Stimulated activated naive CD8-positive, alpha-beta T cell treated with anti-CD3 and anti-CD28 coated beads, Interleukin-15, amount 100 ng/mL, for 72 hours (primary cell): ENCODE results near the gene PLXNB3.
"Not testable (repeated sequence)": the region's sequence is repeated elsewhere in the genome, so short reads cannot be mapped to it uniquely, and the experiment has no call there.

Experiments
- ATAC-seq: fragments of 150-1000 bp; cut with Tn5 transposase; 2 replicates; pipeline ENCODE4 v1.10.0; 2021; ENCODE audit warnings: mild to moderate bottlenecking, moderate library complexity
- DNase-seq, 2 donors: peaks; one replicate each; pipeline ENCODE4 v3.0.0; 2021 to 2022
- H3K27ac Mint-ChIP-seq, 2 donors: one replicate each; pipeline ENCODE4 v1.8.0; 2022; ENCODE audit warnings: mild to moderate bottlenecking in 2 of 2, mixed read lengths in 2 of 2, moderate library complexity in 2 of 2
- H3K27me3 Mint-ChIP-seq: one replicate; pipeline ENCODE4 v1.8.0; 2022; ENCODE audit warnings: mixed read lengths
- H3K4me1 Mint-ChIP-seq: one replicate; pipeline ENCODE4 v1.8.0; 2022; ENCODE audit warnings: mild to moderate bottlenecking, mixed read lengths
- H3K4me3 Mint-ChIP-seq, 2 donors: one replicate each; pipeline ENCODE4 v1.8.0; 2022; ENCODE audit warnings: mild to moderate bottlenecking in 2 of 2, mixed read lengths in 2 of 2, moderate library complexity in 1 of 2
- H3K9me3 Mint-ChIP-seq, 2 donors: one replicate each; pipeline ENCODE4 v1.8.0; 2022; ENCODE audit warnings: mixed read lengths in 2 of 2

The PLXNB3 gene

GRCh38 chrX:153741446-153741845 lies 22.6 kb upstream of the PLXNB3 start:
- Mint-ChIP-seq H3K4me3 (no peak overlapping the region), H3K9me3 (no peaks in the 10 kb centered on the region), H3K27ac (no peak overlapping the region)

GRCh38 chrX:153742111-153742510 lies 21.9 kb upstream of the PLXNB3 start:
- not testable (repeated sequence) for H3K4me3 Mint-ChIP-seq, ATAC-seq, DNase-seq, H3K27ac Mint-ChIP-seq, H3K9me3 Mint-ChIP-seq
- Mint-ChIP-seq H3K4me1 (peaks cover 20% of the 10 kb centered on the region), H3K27me3 (peaks cover 17% of the 10 kb centered on the region)

More at GRCh38 chrX:153741446-153741845, 22.6 kb upstream of the PLXNB3 start:
- Mint-ChIP-seq H3K4me1 (peaks cover 20% of the 10 kb centered on the region), H3K27me3 (peaks cover 13% of the 10 kb centered on the region)
- ATAC-seq (no peak), DNase-seq (no peak)

- not testable (repeated sequence) for ATAC-seq, H3K9me3 Mint-ChIP-seq, DNase-seq, H3K27ac Mint-ChIP-seq, H3K4me3 Mint-ChIP-seq
- peaks cover 20% of the 10 kb centered on the region for H3K4me1 Mint-ChIP-seq
- H3K27me3 Mint-ChIP-seq, result peaks cover 17% of the 10 kb centered on the region
These were observed 21.1 kb upstream of the PLXNB3 start for GRCh38 chrX:153742796-153743467.

- peaks cover 17% of the 10 kb centered on the region for H3K27me3 Mint-ChIP-seq
- not testable (repeated sequence) for H3K4me3 Mint-ChIP-seq, DNase-seq, H3K9me3 Mint-ChIP-seq, H3K27ac Mint-ChIP-seq, ATAC-seq
- H3K4me1 Mint-ChIP-seq, result peaks cover 20% of the 10 kb centered on the region
These were observed 20.4 kb upstream of the PLXNB3 start for GRCh38 chrX:153743468-153744209.

GRCh38 chrX:153744210-153745066 lies 19.6 kb upstream of the PLXNB3 start:
- peak overlapping the region in 1 of 2 donors; percentile 26 for H3K4me3 Mint-ChIP-seq
- no peak for ATAC-seq
- no peak overlapping the region for H3K27ac Mint-ChIP-seq

GRCh38 chrX:153745067-153745433 lies 19.0 kb upstream of the PLXNB3 start:
- not testable (repeated sequence) for H3K4me3 Mint-ChIP-seq, ATAC-seq, H3K27ac Mint-ChIP-seq, H3K9me3 Mint-ChIP-seq, DNase-seq
- peaks cover 17% of the 10 kb centered on the region for H3K27me3 Mint-ChIP-seq
- H3K4me1 Mint-ChIP-seq, result peaks cover 13% of the 10 kb centered on the region

More at GRCh38 chrX:153744210-153745066, 19.6 kb upstream of the PLXNB3 start:
- peaks cover 17% of the 10 kb centered on the region for H3K27me3 Mint-ChIP-seq
- H3K9me3 Mint-ChIP-seq, result no peaks in the 10 kb centered on the region
- H3K4me1 Mint-ChIP-seq, result peaks cover 19% of the 10 kb centered on the region
- DNase-seq, result no peak

GRCh38 chrX:153746359-153746758 lies 17.7 kb upstream of the PLXNB3 start:
- Mint-ChIP-seq H3K4me1 (peaks cover under 1% of the 10 kb centered on the region), H3K9me3 (no peaks in the 10 kb centered on the region), H3K27me3 (peaks cover 17% of the 10 kb centered on the region), H3K27ac (no peak overlapping the region), H3K4me3 (no peak overlapping the region)
- ATAC-seq (no peak), DNase-seq (no peak)

GRCh38 chrX:153746991-153747390 lies 17.1 kb upstream of the PLXNB3 start:
- ATAC-seq, H3K27ac Mint-ChIP-seq, H3K4me3 Mint-ChIP-seq, DNase-seq, H3K4me1 Mint-ChIP-seq, H3K9me3 Mint-ChIP-seq: not testable (repeated sequence)
- peaks cover 17% of the 10 kb centered on the region for H3K27me3 Mint-ChIP-seq

GRCh38 chrX:153749017-153749416 lies 15.0 kb upstream of the PLXNB3 start:
- peaks cover 17% of the 10 kb centered on the region for H3K27me3 Mint-ChIP-seq
- not testable (repeated sequence) for DNase-seq, H3K9me3 Mint-ChIP-seq, H3K27ac Mint-ChIP-seq, H3K4me3 Mint-ChIP-seq, ATAC-seq, H3K4me1 Mint-ChIP-seq

GRCh38 chrX:153750127-153750774 lies 13.8 kb upstream of the PLXNB3 start:
- H3K27ac Mint-ChIP-seq, result no peak overlapping the region
- peaks cover 9% of the 10 kb centered on the region for H3K27me3 Mint-ChIP-seq
- no peak for DNase-seq
- no peak for ATAC-seq
- H3K9me3 Mint-ChIP-seq, result no peaks in the 10 kb centered on the region
- no peak overlapping the region for H3K4me3 Mint-ChIP-seq
- no peaks in the 10 kb centered on the region for H3K4me1 Mint-ChIP-seq

- no peak overlapping the region for H3K27ac Mint-ChIP-seq
- no peak overlapping the region for H3K4me3 Mint-ChIP-seq
- no peaks in the 10 kb centered on the region for H3K27me3 Mint-ChIP-seq
- DNase-seq (no peak), ATAC-seq (no peak)
- H3K4me1 Mint-ChIP-seq, result no peaks in the 10 kb centered on the region
- H3K9me3 Mint-ChIP-seq, result no peaks in the 10 kb centered on the region
These were observed 8.9 kb upstream of the PLXNB3 start for GRCh38 chrX:153755136-153755535.

GRCh38 chrX:153761863-153762262 lies 2.2 kb upstream of the PLXNB3 start:
- Mint-ChIP-seq H3K4me1 (peaks cover 18% of the 10 kb centered on the region), H3K4me3 (no peak overlapping the region), H3K9me3 (no peaks in the 10 kb centered on the region), H3K27me3 (no peaks in the 10 kb centered on the region), H3K27ac (no peak overlapping the region)
- no peak for DNase-seq
- no peak for ATAC-seq

- ATAC-seq (no peak), DNase-seq (no peak)
- H3K4me1 Mint-ChIP-seq, result peaks cover 21% of the 10 kb centered on the region
- no peaks in the 10 kb centered on the region for H3K27me3 Mint-ChIP-seq
- no peak overlapping the region for H3K27ac Mint-ChIP-seq
- no peak overlapping the region for H3K4me3 Mint-ChIP-seq
- no peaks in the 10 kb centered on the region for H3K9me3 Mint-ChIP-seq
These were observed 1.3 kb upstream of the PLXNB3 start for GRCh38 chrX:153762626-153763173.

- Mint-ChIP-seq H3K27me3 (no peaks in the 10 kb centered on the region), H3K4me1 (peaks cover 28% of the 10 kb centered on the region), H3K27ac (no peak overlapping the region), H3K4me3 (no peak overlapping the region), H3K9me3 (no peaks in the 10 kb centered on the region)
- ATAC-seq (no peak), DNase-seq (no peak)
These were observed 634 bp upstream of the PLXNB3 start for GRCh38 chrX:153763298-153763932.

- DNase-seq (no peak), ATAC-seq (no peak)
- H3K4me1 Mint-ChIP-seq, result peaks cover 31% of the 10 kb centered on the region
- no peaks in the 10 kb centered on the region for H3K27me3 Mint-ChIP-seq
- H3K4me3 Mint-ChIP-seq, result no peak overlapping the region
- no peak overlapping the region for H3K27ac Mint-ChIP-seq
- no peaks in the 10 kb centered on the region for H3K9me3 Mint-ChIP-seq
These were observed 713 bp downstream of the PLXNB3 start for GRCh38 chrX:153764786-153765137.
